ENCODE results near the gene DDX54. TPM values are rescaled to one million over a fixed set of nuclear protein-coding genes. Genes with fewer than 3 reads are reported as not detected.

Gene DDX54
- total RNA-seq, 1 experiment from 2014 or later: 83.0 TPM

DNA sequence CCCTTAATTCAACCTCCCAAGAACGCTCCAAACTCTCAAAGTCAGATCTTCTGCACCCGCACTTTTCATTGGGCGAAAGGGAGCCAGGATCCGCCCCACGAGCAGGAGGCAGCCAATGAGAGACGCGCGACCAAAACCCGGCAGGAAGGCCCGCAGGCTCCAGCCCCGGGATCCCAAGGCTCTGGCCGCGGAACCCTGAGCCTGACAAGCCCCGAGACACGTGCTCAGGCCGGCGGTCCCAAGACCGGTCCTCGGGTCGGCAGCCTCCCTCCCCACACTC, 438 bp downstream of the DDX54 start:
- no peak overlapping the region for H2BK20ac ChIP-seq (ENCODE audit: low read depth, low read length, poor library complexity, severe bottlenecking)
- no CpG with 5 or more reads among the region's 20 CpGs for WGBS (ENCODE audit: extremely low coverage, insufficient read length, low lambda C conversion rate)
- no peak overlapping the region for H3T11ph ChIP-seq (ENCODE audit: low read length)
- no peak overlapping the region for H2BK12ac ChIP-seq (ENCODE audit: insufficient read length, low read depth, low read length)
- H2AK5ac ChIP-seq (ENCODE audit: insufficient read length, low read length): no peak overlapping the region
- H3K79me2 ChIP-seq (ENCODE audit: insufficient read depth, low read length): peaks cover 16% of the 10 kb centered on the region; the same call in 1 of the 2 replicates
- no peak overlapping the region for H4K91ac ChIP-seq (ENCODE audit: insufficient read length, low read depth, low read length)
- H3K56ac ChIP-seq (ENCODE audit: insufficient read length, low read depth, low read length): no peak overlapping the region
- Mint-ChIP-seq H3K36me3 (ENCODE audit: insufficient read depth in 1 of 3, low read depth in 3 of 3) (peaks cover 34 to 46% (median 38%) of the 10 kb centered on the region in 3 experiments), H3K4me1 (peaks cover 8 to 12% of the 10 kb centered on the region in 2 experiments), H3K9me3 (no peaks in the 10 kb centered on the region), H3K27ac (peak overlapping the region in 2 of 3 experiments; percentile 74 to 75; a peak in 3 of 7 replicates), H3K27me3 (ENCODE audit: low read depth) (no peaks in the 10 kb centered on the region), H3K4me3 (peak overlapping the region; percentile 89 to 92)
- peak overlapping the region; percentile 77 for H3K9ac ChIP-seq (ENCODE audit: extremely low read depth, insufficient read length, low read length)
- H2AFZ ChIP-seq (ENCODE audit: low read length): no peak overlapping the region
- peak overlapping the region; percentile 93 for H3K14ac ChIP-seq (ENCODE audit: insufficient read depth, low read length)
- DNase-seq: peak; percentile 94
- H2BK5ac ChIP-seq (ENCODE audit: insufficient read length, low read length): no peak overlapping the region
- peaks cover 17% of the 10 kb centered on the region for H3K79me1 ChIP-seq (ENCODE audit: insufficient read depth, low read depth, low read length, poor library complexity, severe bottlenecking)
- TF ChIP-seq, protein P1, sequence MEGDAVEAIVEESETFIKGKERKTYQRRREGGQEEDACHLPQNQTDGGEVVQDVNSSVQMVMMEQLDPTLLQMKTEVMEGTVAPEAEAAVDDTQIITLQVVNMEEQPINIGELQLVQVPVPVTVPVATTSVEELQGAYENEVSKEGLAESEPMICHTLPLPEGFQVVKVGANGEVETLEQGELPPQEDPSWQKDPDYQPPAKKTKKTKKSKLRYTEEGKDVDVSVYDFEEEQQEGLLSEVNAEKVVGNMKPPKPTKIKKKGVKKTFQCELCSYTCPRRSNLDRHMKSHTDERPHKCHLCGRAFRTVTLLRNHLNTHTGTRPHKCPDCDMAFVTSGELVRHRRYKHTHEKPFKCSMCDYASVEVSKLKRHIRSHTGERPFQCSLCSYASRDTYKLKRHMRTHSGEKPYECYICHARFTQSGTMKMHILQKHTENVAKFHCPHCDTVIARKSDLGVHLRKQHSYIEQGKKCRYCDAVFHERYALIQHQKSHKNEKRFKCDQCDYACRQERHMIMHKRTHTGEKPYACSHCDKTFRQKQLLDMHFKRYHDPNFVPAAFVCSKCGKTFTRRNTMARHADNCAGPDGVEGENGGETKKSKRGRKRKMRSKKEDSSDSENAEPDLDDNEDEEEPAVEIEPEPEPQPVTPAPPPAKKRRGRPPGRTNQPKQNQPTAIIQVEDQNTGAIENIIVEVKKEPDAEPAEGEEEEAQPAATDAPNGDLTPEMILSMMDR (conservative IDR thresholded peaks at IDR 0.05): no peak
- H3K27ac ChIP-seq (ENCODE audit: insufficient read length, low read depth, low read length): no peak overlapping the region
- H4K20me1 ChIP-seq (ENCODE audit: control insufficient read depth, insufficient read depth, insufficient read length): no peaks in the 10 kb centered on the region
- H4K8ac ChIP-seq (replicated peaks; ENCODE audit: insufficient read length, low read depth, low read length): no peak overlapping the region
- H2BK15ac ChIP-seq (ENCODE audit: low read depth, low read length): no peak overlapping the region
- no peaks in the 10 kb centered on the region for H3K27me3 ChIP-seq (ENCODE audit: insufficient read depth, low read length)
- no peak overlapping the region for H3K4ac ChIP-seq (ENCODE audit: low read depth, low read length)
- no peaks in the 10 kb centered on the region for H3K4me1 ChIP-seq (ENCODE audit: insufficient read depth, low read length)
- peak overlapping the region; percentile 89 for H3K18ac ChIP-seq (ENCODE audit: insufficient read length, low read depth, low read length)
- H2BK120ac ChIP-seq (ENCODE audit: low read depth, low read length, poor library complexity, severe bottlenecking): no peak overlapping the region
- H3K4me2 ChIP-seq (ENCODE audit: insufficient read depth, insufficient read length, low read length): peak overlapping the region; percentile 94
- no peak overlapping the region for H4K5ac ChIP-seq (ENCODE audit: insufficient read length, low read depth, low read length)
- no peaks in the 10 kb centered on the region for H3K9me3 ChIP-seq (ENCODE audit: control insufficient read depth, low read depth, low read length)
- H3K23me2 ChIP-seq (ENCODE audit: insufficient read length, low read depth, low read length, poor library complexity, severe bottlenecking): peaks cover 8% of the 10 kb centered on the region
- no peak overlapping the region for H3K23ac ChIP-seq (ENCODE audit: insufficient read length, low read depth, low read length)
